Skin epidermis (tissue), 12 donors: ENCODE results near the gene FAM3C.

Experiments used
- H3K27ac ChIP-seq, 21 experiments: fragments of 200-600 bp; sonication (generic) in 11 of 21; one replicate each; pipeline ENCODE4 v1.5.0; 2020; ENCODE audit warnings: mild to moderate bottlenecking in 3 of 21, inconsistent platforms in 2 of 21, moderate library complexity in 2 of 21
- H3K4me3 ChIP-seq, 7 experiments: fragments of 200-600 bp; sonication (generic) in 2 of 7; one replicate each; pipeline ENCODE4 v1.5.0; 2020; ENCODE audit warnings: inconsistent platforms in 2 of 7, mild to moderate bottlenecking in 2 of 7, moderate library complexity in 1 of 7

The FAM3C gene

DNA sequence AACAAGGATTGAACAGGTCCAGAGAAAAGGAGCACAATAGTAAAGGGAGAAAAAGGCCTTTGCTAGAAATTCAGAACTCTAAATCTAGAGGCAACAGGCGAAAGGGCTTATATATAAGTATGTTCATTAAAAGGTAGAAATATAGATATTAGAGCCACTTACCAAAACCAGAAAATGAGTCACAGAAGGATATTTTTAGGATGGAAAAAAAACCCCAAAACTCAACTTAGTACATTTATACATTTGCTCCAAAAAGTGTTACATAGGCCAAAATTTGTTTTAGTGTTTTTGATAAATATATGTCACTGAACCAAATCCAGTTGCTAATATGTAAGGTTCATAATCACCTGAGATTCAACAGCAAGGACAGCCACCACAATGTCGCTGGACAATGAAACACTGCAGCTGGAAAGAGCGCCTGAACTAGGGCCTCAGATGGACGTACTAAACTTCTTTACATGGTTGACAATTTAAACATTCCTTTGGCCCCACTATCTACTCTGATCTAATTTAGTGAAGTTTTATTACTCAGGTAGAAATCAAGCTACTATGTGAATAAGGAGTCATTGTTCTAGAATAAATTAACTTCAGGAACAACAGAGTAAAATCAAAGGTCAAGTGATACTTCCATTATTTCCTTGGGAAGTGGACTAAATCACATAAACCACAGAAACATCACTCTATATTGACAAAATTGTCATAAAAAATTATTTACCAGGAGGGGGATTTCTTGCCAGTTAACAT, 10.9 kb downstream of the FAM3C start:
- Histone ChIP-seq H3K27ac (peak overlapping the region in 1 of 21 experiments; percentile 23), H3K4me3 (no peak overlapping the region)

- Histone ChIP-seq H3K4me3 (no peak overlapping the region), H3K27ac (no peak overlapping the region)
Observed at GRCh38 chr7:121384265-121384664, 11.8 kb downstream of the FAM3C start.

- Histone ChIP-seq H3K27ac (no peak overlapping the region), H3K4me3 (no peak overlapping the region)
Observed at GRCh38 chr7:121383235-121383910, 12.7 kb downstream of the FAM3C start.

- Histone ChIP-seq H3K4me3 (no peak overlapping the region), H3K27ac (no peak overlapping the region)
Observed at GRCh38 chr7:121382473-121382872, 13.6 kb downstream of the FAM3C start.

GRCh38 chr7:121379930-121380329, 16.2 kb downstream of the FAM3C start:
- no peak overlapping the region for H3K4me3 ChIP-seq
- H3K27ac ChIP-seq, result no peak overlapping the region

GRCh38 chr7:121376979-121377378, 19.1 kb downstream of the FAM3C start:
- no peak overlapping the region for H3K27ac ChIP-seq
- no peak overlapping the region for H3K4me3 ChIP-seq

DNA sequence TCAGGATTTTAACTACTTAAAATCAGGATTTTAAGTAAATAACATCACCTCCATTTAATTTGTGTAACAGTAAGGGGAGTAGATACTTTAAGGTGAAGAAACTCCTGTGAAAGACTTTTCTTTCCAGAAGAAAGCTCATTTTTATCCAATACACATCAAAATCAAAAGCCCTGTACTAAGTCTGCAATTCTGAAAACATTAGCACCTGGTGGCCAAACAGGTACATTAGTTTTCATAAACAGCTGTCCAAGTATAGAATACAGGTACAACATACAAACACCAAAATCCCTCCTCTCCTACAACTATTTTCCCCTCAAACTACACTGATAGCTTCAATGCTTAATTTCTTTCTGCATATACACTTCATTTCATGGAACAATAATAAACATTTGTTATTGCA, 22.9 kb downstream of the FAM3C start:
- H3K27ac ChIP-seq, result peak overlapping the region in 4 of 21 experiments; percentile 0 to 47 (median 29)
- H3K4me3 ChIP-seq, result no peak overlapping the region

- H3K4me3 ChIP-seq, result no peak overlapping the region
- H3K27ac ChIP-seq, result peak overlapping the region in 4 of 21 experiments; percentile 0 to 47 (median 29)
Observed at GRCh38 chr7:121372376-121373010, 23.6 kb downstream of the FAM3C start.

- peak overlapping the region in 1 of 21 experiments; percentile 47 for H3K27ac ChIP-seq
- no peak overlapping the region for H3K4me3 ChIP-seq
Observed at GRCh38 chr7:121371883-121372282, 24.2 kb downstream of the FAM3C start.

- no peak overlapping the region for H3K4me3 ChIP-seq
- H3K27ac ChIP-seq, result no peak overlapping the region
Observed at GRCh38 chr7:121371367-121371766, 24.7 kb downstream of the FAM3C start.

DNA sequence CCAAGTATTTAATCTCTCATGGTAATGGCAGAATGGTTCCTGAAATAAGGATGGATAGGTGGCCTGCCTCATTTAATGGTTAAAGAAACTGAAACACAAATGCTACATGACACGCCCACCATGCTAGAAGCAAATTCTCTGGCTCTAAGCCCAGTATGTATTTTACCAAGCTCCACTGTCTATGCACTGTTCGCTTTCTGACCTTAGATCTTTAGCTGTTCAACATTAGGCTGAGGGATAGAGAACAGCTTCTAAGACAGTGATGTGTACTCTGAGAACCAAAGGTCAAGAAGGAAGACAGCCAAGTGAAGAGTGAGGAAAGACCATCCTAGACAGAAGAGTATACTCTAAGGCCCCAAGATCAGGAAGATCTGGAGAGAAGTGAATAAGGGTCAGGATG, 26.6 kb downstream of the FAM3C start:
- no peak overlapping the region for H3K4me3 ChIP-seq
- peak overlapping the region in 2 of 21 experiments; percentile 29 to 34 for H3K27ac ChIP-seq

DNA sequence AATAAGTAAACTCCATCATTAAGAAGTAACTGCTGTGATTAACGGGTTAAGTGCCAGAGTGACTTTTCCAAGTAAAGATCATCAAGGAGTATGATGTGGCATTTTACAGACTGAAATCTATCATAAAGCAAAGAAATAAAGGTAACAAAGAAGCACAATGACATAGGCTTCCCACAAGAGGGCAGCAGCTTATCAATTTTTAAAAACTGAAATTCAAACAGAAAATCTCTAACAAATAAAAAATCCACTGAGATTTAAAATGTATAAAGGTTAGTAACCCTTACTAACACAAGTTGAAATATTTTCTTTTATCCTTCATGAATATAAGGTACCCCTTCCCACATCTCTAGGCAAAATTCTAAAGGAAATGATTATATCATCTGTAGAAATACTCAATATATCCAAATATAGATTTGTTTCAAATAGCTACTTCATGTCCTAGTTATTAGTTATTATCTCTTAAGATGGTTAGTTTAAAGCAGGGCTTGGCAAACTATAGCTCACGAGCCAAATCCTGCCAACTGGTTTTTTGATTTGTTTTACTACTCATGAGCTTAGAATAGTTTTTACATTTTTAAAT, 29.2 kb downstream of the FAM3C start:
- no peak overlapping the region for H3K4me3 ChIP-seq
- peak overlapping the region in 2 of 21 experiments; percentile 4 to 5 for H3K27ac ChIP-seq

DNA sequence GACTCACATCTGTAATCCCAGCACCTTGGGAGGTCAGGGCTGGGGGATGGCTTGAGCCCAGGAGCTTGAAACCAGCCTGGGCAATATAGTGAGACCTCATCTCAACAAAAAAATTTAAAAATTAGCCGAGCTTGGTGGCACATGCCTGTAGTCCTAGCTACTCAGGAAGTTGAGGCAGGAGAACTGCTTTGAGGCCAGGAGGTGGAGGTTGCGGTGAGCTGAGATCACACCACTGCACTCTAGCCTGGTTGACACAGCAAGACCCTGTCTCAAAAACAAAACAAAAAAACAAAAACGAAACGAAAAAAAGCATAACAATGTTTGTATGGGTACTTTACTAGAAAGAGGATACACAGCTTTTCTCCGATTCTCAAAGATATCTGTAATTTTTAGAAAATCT, 35.5 kb downstream of the FAM3C start:
- Histone ChIP-seq H3K27ac (no peak overlapping the region), H3K4me3 (no peak overlapping the region)

- Histone ChIP-seq H3K27ac (no peak overlapping the region), H3K4me3 (no peak overlapping the region)
Observed at GRCh38 chr7:121355574-121355973, 40.5 kb downstream of the FAM3C start.

- Histone ChIP-seq H3K4me3 (no peak overlapping the region), H3K27ac (no peak overlapping the region)
Observed at GRCh38 chr7:121352323-121352722, 43.8 kb downstream of the FAM3C start.

DNA sequence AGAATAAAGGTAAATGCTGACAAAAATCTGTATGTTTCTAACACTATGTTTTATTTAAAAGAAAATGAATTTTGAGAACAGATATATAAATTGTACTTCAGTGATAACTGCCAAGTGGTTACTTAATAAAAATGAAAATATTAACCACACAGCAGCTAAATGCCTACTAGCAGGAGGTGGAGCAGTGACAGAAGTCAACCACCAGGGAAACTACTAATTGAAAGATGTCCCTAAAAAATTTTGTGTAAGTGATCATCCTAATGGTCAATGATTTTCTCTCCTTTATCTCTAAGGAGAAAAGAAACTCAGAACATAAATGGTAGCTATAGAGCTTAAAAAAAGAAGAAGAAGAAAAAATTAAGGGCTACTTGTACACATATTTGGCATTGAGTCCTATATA, 44.4 kb downstream of the FAM3C start:
- H3K27ac ChIP-seq, result no peak overlapping the region
- no peak overlapping the region for H3K4me3 ChIP-seq

GRCh38 chr7:121344497-121344896, 51.6 kb downstream of the FAM3C start:
- peak overlapping the region in 1 of 21 experiments; percentile 8 for H3K27ac ChIP-seq
- no peak overlapping the region for H3K4me3 ChIP-seq

DNA sequence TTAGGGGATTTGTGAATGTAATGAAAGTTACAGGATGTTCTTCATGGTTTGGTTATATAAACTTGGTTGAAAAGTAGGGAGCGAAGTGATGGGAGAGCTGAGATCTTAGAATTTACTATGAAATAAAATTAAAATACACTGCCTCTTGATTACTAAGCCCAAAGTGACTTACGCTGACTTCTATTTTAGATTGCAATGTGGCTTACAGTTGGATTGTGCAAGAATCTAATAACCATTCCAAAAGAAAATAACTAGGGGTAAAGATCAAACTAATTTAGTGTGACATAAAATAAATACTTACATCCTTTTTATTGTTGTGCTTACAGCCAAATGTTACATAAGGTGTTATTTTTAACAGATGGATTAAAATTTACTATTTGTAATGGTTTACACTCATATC, 52.0 kb downstream of the FAM3C start:
- no peak overlapping the region for H3K27ac ChIP-seq
- no peak overlapping the region for H3K4me3 ChIP-seq

DNA sequence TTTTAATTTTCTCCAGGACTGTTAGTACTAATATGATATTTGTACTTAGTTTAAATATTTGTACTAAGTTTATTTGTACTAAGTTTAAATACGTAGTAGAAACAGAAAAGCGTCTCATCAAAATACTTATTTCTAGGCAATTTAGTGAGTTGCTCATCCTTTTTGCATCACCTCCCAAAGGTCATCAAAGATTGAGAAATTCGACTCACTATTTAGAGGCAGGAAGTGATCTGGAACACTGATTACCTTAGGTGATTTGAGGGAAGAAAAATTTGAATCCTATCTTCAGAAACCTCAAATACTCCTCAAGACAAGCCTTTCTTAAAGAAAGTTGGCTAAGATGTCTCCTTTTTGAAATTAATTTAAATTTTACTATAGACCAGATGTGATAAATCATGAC, 52.8 kb downstream of the FAM3C start:
- Histone ChIP-seq H3K27ac (no peak overlapping the region), H3K4me3 (no peak overlapping the region)

DNA sequence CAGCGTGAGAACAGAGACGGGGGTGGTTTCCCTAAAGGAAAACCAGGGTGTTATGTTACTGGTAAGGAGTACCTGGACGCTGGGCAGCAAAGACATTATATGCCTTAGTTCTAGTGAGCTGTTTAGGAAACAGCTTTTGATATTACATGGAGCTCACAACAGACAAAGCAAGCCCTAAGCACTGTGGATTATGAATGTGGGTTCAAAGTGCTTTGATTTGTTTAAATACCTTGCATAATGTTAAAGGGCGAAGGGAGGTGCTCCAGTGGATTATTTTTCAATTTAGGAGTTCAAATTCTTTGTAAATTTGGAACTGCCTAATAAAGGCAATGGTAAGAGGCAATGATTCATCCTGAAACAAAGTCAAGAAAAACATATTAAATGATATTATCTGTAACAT, 53.5 kb downstream of the FAM3C start:
- H3K27ac ChIP-seq, result no peak overlapping the region
- no peak overlapping the region for H3K4me3 ChIP-seq

DNA sequence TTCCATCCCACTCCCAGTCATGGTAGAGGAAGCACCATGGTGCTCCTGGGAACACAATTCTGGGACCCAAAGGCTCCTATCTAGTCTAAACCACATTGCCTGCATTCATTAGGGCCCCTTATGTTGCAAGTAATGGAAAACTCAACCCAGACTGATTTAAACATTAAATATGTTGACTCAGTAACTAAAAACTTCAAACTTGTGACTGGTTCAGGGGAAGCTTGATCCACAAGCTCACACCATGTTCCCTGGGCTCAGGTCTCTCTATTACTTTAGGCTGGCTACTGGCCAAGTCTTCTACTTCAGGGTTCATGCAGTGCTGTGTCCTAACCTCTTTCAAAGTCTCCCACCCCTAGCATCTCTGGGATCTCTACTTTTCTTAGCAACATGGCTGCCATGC, 54.2 kb downstream of the FAM3C start:
- Histone ChIP-seq H3K4me3 (no peak overlapping the region), H3K27ac (no peak overlapping the region)
